ENCODE results near the gene COG7. TPM values are rescaled to one million over a fixed set of nuclear protein-coding genes. Genes with fewer than 3 reads are reported as not detected.

Gene COG7
- 16.7 and 26.8 TPM in 2 replicates for total RNA-seq

GRCh38 chr16:23452572-23453337 is at the start of gene COG7:
COG7 (minus strand) TSS chr16:23453189; CDS start chr16:23452994, 195 bp downstream.

Small RNA genes within 50 kb of the gene (small RNA-seq; reads per million reads assigned to genes)
- not detected for gene RF00072

Other genes starting within 250 kb of the COG7 start
- 0.29 and 1.6 TPM in 2 replicates for gene SCNN1B, start 150.9 kb downstream of the COG7 start, total RNA-seq
- gene GGA2, start 57.3 kb upstream of the COG7 start, total RNA-seq = 36.3 and 52.1 TPM in 2 replicates
- gene EARS2, start 104.2 kb upstream of the COG7 start, total RNA-seq = 19.4 and 24.8 TPM in 2 replicates
- 91.8 and 97.7 TPM in 2 replicates for gene UBFD1, start 104.5 kb upstream of the COG7 start, total RNA-seq
- gene NDUFAB1, start 143.1 kb upstream of the COG7 start, total RNA-seq = 104 and 112 TPM in 2 replicates
- gene PALB2, start 188.1 kb upstream of the COG7 start, total RNA-seq = 11.1 and 19.5 TPM in 2 replicates
- gene DCTN5, start 188.3 kb upstream of the COG7 start, total RNA-seq = 66.0 and 85.2 TPM in 2 replicates
- 22.5 and 36.5 TPM in 2 replicates for gene PLK1, start 225.7 kb upstream of the COG7 start, total RNA-seq